ENCODE measurements around the gene COL8A2.

Gene COL8A2

DNA sequence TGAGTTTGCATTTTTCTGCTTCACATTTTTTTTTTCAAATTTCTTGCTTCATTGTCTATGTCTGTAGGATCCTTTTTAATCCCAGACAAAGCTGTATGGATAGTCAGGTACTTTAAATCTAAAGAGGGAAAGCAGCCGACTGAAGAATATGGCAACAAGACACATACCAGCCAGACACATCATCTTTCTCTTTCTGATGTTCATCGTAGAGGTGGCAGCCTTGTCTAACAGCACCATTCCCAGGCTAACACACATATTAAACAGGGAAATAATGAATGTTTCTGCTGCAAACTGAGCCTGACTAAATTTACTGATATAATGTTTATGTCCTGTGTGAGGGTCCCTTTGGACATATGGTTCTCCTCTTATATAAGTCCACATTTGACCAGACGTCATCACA, 44.8 kb downstream of the COL8A2 start:
- Histone ChIP-seq H3K9me3 (ENCODE audit: control insufficient read depth, insufficient read depth, low read depth, low read length) (no peaks in the 10 kb centered on the region), H3K27ac (ENCODE audit: extremely low read depth, low read depth, low read length) (no peak overlapping the region), H3K4me1 (ENCODE audit: control insufficient read depth, insufficient read depth, low read length) (no peaks in the 10 kb centered on the region), H3K4me3 (ENCODE audit: low read depth, low read length) (no peak overlapping the region), H3K36me3 (ENCODE audit: control insufficient read depth in 2 of 2, insufficient read depth in 1 of 2, low read length in 2 of 2) (no peaks in the 10 kb centered on the region)
- POLR2A ChIA-PET = interaction anchor here (0.6 kb wide), 1 partner anchor 38 kb away, joined by 3 read pairs; no protein-coding TSS in a partner anchor
- CTCF ChIA-PET = interaction anchor here (0.6 to 0.8 kb wide), 2 partner anchors 11 to 15 kb away, joined by 4 read pairs; no protein-coding TSS in a partner anchor
- TF ChIP-seq, protein P1, sequence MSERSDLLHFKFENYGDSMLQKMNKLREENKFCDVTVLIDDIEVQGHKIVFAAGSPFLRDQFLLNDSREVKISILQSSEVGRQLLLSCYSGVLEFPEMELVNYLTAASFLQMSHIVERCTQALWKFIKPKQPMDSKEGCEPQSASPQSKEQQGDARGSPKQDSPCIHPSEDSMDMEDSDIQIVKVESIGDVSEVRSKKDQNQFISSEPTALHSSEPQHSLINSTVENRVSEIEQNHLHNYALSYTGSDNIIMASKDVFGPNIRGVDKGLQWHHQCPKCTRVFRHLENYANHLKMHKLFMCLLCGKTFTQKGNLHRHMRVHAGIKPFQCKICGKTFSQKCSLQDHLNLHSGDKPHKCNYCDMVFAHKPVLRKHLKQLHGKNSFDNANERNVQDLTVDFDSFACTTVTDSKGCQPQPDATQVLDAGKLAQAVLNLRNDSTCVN (tag by site-specific recombination; optimal IDR thresholded peaks at IDR 0.05) = no peak
- TF ChIP-seq, protein P2, sequence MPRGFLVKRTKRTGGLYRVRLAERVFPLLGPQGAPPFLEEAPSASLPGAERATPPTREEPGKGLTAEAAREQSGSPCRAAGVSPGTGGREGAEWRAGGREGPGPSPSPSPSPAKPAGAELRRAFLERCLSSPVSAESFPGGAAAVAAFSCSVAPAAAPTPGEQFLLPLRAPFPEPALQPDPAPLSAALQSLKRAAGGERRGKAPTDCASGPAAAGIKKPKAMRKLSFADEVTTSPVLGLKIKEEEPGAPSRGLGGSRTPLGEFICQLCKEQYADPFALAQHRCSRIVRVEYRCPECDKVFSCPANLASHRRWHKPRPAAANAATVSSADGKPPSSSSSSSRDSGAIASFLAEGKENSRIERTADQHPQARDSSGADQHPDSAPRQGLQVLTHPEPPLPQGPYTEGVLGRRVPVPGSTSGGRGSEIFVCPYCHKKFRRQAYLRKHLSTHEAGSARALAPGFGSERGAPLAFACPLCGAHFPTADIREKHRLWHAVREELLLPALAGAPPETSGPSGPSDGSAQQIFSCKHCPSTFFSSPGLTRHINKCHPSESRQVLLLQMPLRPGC (tag by site-specific recombination; IDR thresholded peaks at IDR 0.05) = no peak
- TF ChIP-seq ZNF132 (tag by site-specific recombination; IDR thresholded peaks at IDR 0.05; ENCODE audit: borderline replicate concordance) (no peak), HOXC10 (CRISPR knock-in tag; IDR thresholded peaks at IDR 0.05) (no peak), ZFP69B (tag by site-specific recombination; IDR thresholded peaks at IDR 0.05) (no peak), ZNF121 (tag by site-specific recombination; IDR thresholded peaks at IDR 0.05) (no peak), ZNF623 (tag by site-specific recombination; IDR thresholded peaks at IDR 0.05) (no peak), ZNF76 (tag by site-specific recombination; IDR thresholded peaks at IDR 0.05; ENCODE audit: borderline replicate concordance, low read depth) (no peak)

DNA sequence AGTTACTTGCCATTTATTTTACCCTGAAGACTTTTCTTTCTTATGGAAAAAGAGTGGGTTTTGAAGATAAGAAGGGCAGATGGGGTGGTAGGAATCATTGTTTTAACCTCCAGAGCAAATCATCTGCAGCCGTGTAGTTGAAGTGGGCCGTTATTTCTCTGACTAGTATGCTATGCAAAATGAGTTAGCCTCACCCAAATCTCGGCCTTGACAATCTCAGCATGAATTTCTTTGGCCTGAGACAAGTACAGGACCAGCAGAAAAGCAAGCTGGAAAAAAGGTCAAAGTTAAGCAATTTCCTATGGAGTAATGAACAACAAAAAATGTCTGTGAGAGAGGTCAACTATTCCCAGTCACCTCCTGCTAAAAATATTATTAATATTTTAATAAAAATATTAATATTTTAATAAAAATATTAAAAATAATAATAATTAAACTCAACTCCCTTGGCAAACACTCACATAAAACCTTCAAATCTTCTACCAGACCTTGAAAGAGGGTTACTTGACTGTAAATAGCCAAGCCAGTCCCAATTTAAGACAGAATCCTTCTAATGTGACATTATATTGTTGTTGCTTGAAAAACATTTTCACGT, 47.9 kb downstream of the COL8A2 start:
- TF ChIP-seq ZNF473 (tag by site-specific recombination; IDR thresholded peaks at IDR 0.05) (no peak), ZBTB8A (tag by site-specific recombination; IDR thresholded peaks at IDR 0.05) (no peak), ZNF548 (tag by site-specific recombination; IDR thresholded peaks at IDR 0.05) (no peak), SETDB1 (IDR thresholded peaks at IDR 0.05; ENCODE audit: insufficient read length, low read length) (no peak), ZNF785 (tag by site-specific recombination; IDR thresholded peaks at IDR 0.05) (no peak), ZNF426 (tag by site-specific recombination; IDR thresholded peaks at IDR 0.05) (no peak), KLF8 (tag by site-specific recombination; IDR thresholded peaks at IDR 0.05) (no peak), HOXC10 (CRISPR knock-in tag; IDR thresholded peaks at IDR 0.05) (no peak), GLI4 (tag by site-specific recombination; IDR thresholded peaks at IDR 0.05) (no peak), ZNF76 (tag by site-specific recombination; IDR thresholded peaks at IDR 0.05; ENCODE audit: borderline replicate concordance, low read depth) (no peak), ZNF776 (tag by site-specific recombination; IDR thresholded peaks at IDR 0.05; ENCODE audit: borderline replicate concordance) (no peak), ZNF202 (tag by site-specific recombination; IDR thresholded peaks at IDR 0.05; ENCODE audit: borderline replicate concordance) (no peak), ZNF433 (tag by site-specific recombination; IDR thresholded peaks at IDR 0.05; ENCODE audit: low read depth) (no peak)
- TF ChIP-seq, protein P3, sequence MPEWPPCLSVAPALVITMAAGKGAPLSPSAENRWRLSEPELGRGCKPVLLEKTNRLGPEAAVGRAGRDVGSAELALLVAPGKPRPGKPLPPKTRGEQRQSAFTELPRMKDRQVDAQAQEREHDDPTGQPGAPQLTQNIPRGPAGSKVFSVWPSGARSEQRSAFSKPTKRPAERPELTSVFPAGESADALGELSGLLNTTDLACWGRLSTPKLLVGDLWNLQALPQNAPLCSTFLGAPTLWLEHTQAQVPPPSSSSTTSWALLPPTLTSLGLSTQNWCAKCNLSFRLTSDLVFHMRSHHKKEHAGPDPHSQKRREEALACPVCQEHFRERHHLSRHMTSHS (tag by site-specific recombination; IDR thresholded peaks at IDR 0.05) = no peak
- TF ChIP-seq, protein P4, sequence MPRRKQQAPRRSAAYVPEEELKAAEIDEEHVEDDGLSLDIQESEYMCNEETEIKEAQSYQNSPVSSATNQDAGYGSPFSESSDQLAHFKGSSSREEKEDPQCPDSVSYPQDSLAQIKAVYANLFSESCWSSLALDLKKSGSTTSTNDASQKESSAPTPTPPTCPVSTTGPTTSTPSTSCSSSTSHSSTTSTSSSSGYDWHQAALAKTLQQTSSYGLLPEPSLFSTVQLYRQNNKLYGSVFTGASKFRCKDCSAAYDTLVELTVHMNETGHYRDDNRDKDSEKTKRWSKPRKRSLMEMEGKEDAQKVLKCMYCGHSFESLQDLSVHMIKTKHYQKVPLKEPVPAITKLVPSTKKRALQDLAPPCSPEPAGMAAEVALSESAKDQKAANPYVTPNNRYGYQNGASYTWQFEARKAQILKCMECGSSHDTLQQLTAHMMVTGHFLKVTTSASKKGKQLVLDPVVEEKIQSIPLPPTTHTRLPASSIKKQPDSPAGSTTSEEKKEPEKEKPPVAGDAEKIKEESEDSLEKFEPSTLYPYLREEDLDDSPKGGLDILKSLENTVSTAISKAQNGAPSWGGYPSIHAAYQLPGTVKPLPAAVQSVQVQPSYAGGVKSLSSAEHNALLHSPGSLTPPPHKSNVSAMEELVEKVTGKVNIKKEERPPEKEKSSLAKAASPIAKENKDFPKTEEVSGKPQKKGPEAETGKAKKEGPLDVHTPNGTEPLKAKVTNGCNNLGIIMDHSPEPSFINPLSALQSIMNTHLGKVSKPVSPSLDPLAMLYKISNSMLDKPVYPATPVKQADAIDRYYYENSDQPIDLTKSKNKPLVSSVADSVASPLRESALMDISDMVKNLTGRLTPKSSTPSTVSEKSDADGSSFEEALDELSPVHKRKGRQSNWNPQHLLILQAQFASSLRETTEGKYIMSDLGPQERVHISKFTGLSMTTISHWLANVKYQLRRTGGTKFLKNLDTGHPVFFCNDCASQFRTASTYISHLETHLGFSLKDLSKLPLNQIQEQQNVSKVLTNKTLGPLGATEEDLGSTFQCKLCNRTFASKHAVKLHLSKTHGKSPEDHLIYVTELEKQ (tag by site-specific recombination; IDR thresholded peaks at IDR 0.05; ENCODE audit: borderline replicate concordance) = no peak
- Histone ChIP-seq H3K9me3 (ENCODE audit: control insufficient read depth, insufficient read depth, low read depth, low read length) (no peaks in the 10 kb centered on the region), H3K36me3 (ENCODE audit: control insufficient read depth in 2 of 2, insufficient read depth in 1 of 2, low read length in 2 of 2) (no peaks in the 10 kb centered on the region), H3K4me3 (ENCODE audit: low read depth, low read length) (no peak overlapping the region), H3K27ac (ENCODE audit: extremely low read depth, low read depth, low read length) (no peak overlapping the region), H3K4me1 (ENCODE audit: control insufficient read depth, insufficient read depth, low read length) (no peaks in the 10 kb centered on the region)
- POLR2A ChIA-PET = no interaction called here
- CTCF ChIA-PET = no interaction called here
